Neural cell (in vitro differentiated cells): ENCODE measurements around the gene RBFOX2. TPM values are rescaled to one million over a fixed set of nuclear protein-coding genes. Genes with fewer than 3 reads are reported as not detected.

Source experiments
- H2AFZ ChIP-seq: fragments of 200-600, 300-800 bp; sonication (generic), shearing (Covaris generic); 2 replicates; pipeline ENCODE4 v1.6.0; 2014; ENCODE audit warnings: low read depth, mild to moderate bottlenecking, antibody characterized with exemption, low read length, moderate library complexity
- H3F3A ChIP-seq: fragments of 200-600 bp; shearing (Covaris generic); 2 replicates; pipeline ENCODE4 v1.6.1; 2016; ENCODE audit warnings: mild to moderate bottlenecking, moderate library complexity, mixed read lengths, antibody characterized with exemption, low read length; ENCODE audit not compliant: insufficient read depth, poor library complexity, severe bottlenecking
- H3K27ac ChIP-seq: fragments of 200-600, 300-800 bp; sonication (generic), shearing (Covaris generic); 2 replicates; pipeline ENCODE4 v1.5.1; 2014; ENCODE audit warnings: mild to moderate bottlenecking, low read length, moderate library complexity
- H3K27me3 ChIP-seq: fragments of 300-800, 200-600 bp; sonication (generic), shearing (Covaris generic); 2 replicates; pipeline ENCODE4 v1.6.0; 2014; ENCODE audit warnings: mild to moderate bottlenecking, low read depth, low read length, moderate library complexity; ENCODE audit not compliant: insufficient read depth
- H3K36me3 ChIP-seq: fragments of 300-800, 200-600 bp; sonication (generic), shearing (Covaris generic); 2 replicates; pipeline ENCODE4 v1.5.1; 2014; ENCODE audit warnings: mild to moderate bottlenecking, antibody characterized with exemption, low read length, moderate library complexity; ENCODE audit not compliant: insufficient read depth
- H3K4me2 ChIP-seq: fragments of 300-800, 200-600 bp; sonication (generic), shearing (Covaris generic); 2 replicates; pipeline ENCODE4 v1.6.0; 2014; ENCODE audit warnings: mild to moderate bottlenecking, low read length
- H3K4me3 ChIP-seq: fragments of 300-800, 200-600 bp; sonication (generic), shearing (Covaris generic); 2 replicates; pipeline ENCODE4 v1.5.1; 2014; ENCODE audit warnings: mild to moderate bottlenecking, low read length, moderate library complexity
- H3K79me2 ChIP-seq: fragments of 200-600 bp; shearing (Covaris generic); replicated peaks from 2 replicates; pipeline ENCODE4 v1.6.0; 2014; ENCODE audit warnings: mild to moderate bottlenecking, low read length, moderate library complexity; ENCODE audit not compliant: insufficient read depth
- H3K9ac ChIP-seq: fragments of 300-800, 200-600 bp; sonication (generic), shearing (Covaris generic); 2 replicates; pipeline ENCODE4 v1.6.1; 2016; ENCODE audit warnings: mild to moderate bottlenecking, low read length, mixed read lengths
- H3K9me2 ChIP-seq: fragments of 200-600 bp; shearing (Covaris generic); 2 replicates; pipeline ENCODE4 v1.6.1; 2016; ENCODE audit warnings: mild to moderate bottlenecking, low read length, mixed read lengths; ENCODE audit not compliant: insufficient read depth
- H3K9me3 ChIP-seq: fragments of 200-600, 300-800 bp; sonication (generic), shearing (Covaris generic); 2 replicates; pipeline ENCODE4 v1.6.1; 2016; ENCODE audit warnings: mild to moderate bottlenecking, mixed run types, low read length, moderate library complexity, mixed read lengths
- H4K20me1 ChIP-seq: fragments of 200-600 bp; shearing (Covaris generic); 2 replicates; pipeline ENCODE4 v1.6.1; 2016; ENCODE audit warnings: mild to moderate bottlenecking, mixed run types; ENCODE audit not compliant: insufficient read depth
- EP300 ChIP-seq: fragments of 450-650 bp; conservative IDR thresholded peaks from 2 replicates; pipeline ENCODE4 v1.6.1; 2014; ENCODE audit warnings: antibody characterized with exemption, mild to moderate bottlenecking, moderate library complexity; ENCODE audit not compliant: poor library complexity, severe bottlenecking
- EZH2 ChIP-seq: fragments of 200-600, 300-800 bp; shearing (Covaris generic), sonication (generic); IDR thresholded peaks from 2 replicates; pipeline ENCODE4 v1.6.1; 2014; ENCODE audit warnings: antibody characterized with exemption, low read length, borderline replicate concordance, mild to moderate bottlenecking; ENCODE audit not compliant: insufficient read depth, poor library complexity, severe bottlenecking
- MXI1 ChIP-seq: fragments of 450-650 bp; conservative IDR thresholded peaks from 2 replicates; pipeline ENCODE4 v1.6.1; 2014; ENCODE audit warnings: antibody characterized with exemption, mild to moderate bottlenecking; ENCODE audit not compliant: poor library complexity, severe bottlenecking
- POLR2AphosphoS5 ChIP-seq: IDR thresholded peaks from 2 replicates; pipeline ENCODE4 v1.6.1; 2012
- RAD21 ChIP-seq: fragments of 450-650 bp; conservative IDR thresholded peaks from 2 replicates; pipeline ENCODE4 v1.6.1; 2014; ENCODE audit warnings: antibody characterized with exemption, mild to moderate bottlenecking, moderate library complexity
- SMC3 ChIP-seq: fragments of 450-650 bp; conservative IDR thresholded peaks from 2 replicates; pipeline ENCODE4 v1.6.1; 2014; ENCODE audit warnings: antibody characterized with exemption, mild to moderate bottlenecking, moderate library complexity; ENCODE audit not compliant: poor library complexity
- TAF1 ChIP-seq: IDR thresholded peaks from 2 replicates; pipeline ENCODE4 v1.6.1; 2012; ENCODE audit warnings: low read depth
- polyA plus RNA-seq: library from polyadenylated mRNA; depleted of rRNA; stranded (reverse); fragments of >200 nt; gene quantifications from 2 replicates; pipeline ENCODE4 v1.2.3, GENCODE V29; 2014
- TF ChIP-seq, protein P1 (sequence below): IDR thresholded peaks from 2 replicates; pipeline ENCODE4 v1.6.1; 2012; ENCODE audit warnings: borderline replicate concordance
- TF ChIP-seq, protein P2 (sequence below): fragments of 450-650 bp; IDR thresholded peaks from 2 replicates; pipeline ENCODE4 v1.5.1; 2014; ENCODE audit warnings: antibody characterized with exemption, mild to moderate bottlenecking, moderate library complexity; ENCODE audit not compliant: poor library complexity, severe bottlenecking

Gene RBFOX2
- polyA plus RNA-seq, 1 donor from 2014 or later, result 529 TPM

DNA sequence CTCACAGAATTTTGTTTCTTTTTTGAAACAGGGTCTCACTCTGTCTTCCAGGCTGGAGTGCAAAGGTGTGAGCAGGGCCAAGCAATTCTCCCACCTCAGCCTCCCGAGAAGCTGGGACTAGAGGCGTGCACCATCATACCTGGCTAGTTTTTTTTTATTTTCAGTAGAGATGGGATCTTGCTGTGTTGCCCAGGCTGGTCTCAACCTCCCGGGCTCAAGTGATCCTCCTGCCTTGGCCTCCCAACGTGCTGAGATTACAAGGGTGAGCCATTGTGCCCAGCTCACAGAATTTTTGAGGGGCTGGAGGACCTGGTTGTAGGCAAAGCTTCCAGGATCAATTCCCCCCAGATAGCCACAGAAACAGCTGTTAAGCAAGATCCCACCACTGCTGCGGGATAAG lies 47.1 kb upstream of the RBFOX2 start:
- no peak overlapping the region for H3K4me3 ChIP-seq
- H3K27me3 ChIP-seq, result no peaks in the 10 kb centered on the region
- no peak overlapping the region for H3K27ac ChIP-seq
- H3K79me2 ChIP-seq, result no peaks in the 10 kb centered on the region
- no peak overlapping the region for H3K9ac ChIP-seq
- no peaks in the 10 kb centered on the region for H3K9me2 ChIP-seq
- H2AFZ ChIP-seq, result no peak overlapping the region
- H3K9me3 ChIP-seq, result no peaks in the 10 kb centered on the region
- no peaks in the 10 kb centered on the region for H3F3A ChIP-seq
- no peaks in the 10 kb centered on the region for H3K36me3 ChIP-seq
- H3K4me2 ChIP-seq, result no peak overlapping the region
- H4K20me1 ChIP-seq, result no peaks in the 10 kb centered on the region
- TF ChIP-seq, protein P1, sequence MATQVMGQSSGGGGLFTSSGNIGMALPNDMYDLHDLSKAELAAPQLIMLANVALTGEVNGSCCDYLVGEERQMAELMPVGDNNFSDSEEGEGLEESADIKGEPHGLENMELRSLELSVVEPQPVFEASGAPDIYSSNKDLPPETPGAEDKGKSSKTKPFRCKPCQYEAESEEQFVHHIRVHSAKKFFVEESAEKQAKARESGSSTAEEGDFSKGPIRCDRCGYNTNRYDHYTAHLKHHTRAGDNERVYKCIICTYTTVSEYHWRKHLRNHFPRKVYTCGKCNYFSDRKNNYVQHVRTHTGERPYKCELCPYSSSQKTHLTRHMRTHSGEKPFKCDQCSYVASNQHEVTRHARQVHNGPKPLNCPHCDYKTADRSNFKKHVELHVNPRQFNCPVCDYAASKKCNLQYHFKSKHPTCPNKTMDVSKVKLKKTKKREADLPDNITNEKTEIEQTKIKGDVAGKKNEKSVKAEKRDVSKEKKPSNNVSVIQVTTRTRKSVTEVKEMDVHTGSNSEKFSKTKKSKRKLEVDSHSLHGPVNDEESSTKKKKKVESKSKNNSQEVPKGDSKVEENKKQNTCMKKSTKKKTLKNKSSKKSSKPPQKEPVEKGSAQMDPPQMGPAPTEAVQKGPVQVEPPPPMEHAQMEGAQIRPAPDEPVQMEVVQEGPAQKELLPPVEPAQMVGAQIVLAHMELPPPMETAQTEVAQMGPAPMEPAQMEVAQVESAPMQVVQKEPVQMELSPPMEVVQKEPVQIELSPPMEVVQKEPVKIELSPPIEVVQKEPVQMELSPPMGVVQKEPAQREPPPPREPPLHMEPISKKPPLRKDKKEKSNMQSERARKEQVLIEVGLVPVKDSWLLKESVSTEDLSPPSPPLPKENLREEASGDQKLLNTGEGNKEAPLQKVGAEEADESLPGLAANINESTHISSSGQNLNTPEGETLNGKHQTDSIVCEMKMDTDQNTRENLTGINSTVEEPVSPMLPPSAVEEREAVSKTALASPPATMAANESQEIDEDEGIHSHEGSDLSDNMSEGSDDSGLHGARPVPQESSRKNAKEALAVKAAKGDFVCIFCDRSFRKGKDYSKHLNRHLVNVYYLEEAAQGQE, result no peak
- TF ChIP-seq MXI1 (no peak), TAF1 (no peak), EP300 (no peak), EZH2 (no peak), POLR2AphosphoS5 (no peak), SMC3 (no peak), RAD21 (no peak)
- TF ChIP-seq, protein P2, sequence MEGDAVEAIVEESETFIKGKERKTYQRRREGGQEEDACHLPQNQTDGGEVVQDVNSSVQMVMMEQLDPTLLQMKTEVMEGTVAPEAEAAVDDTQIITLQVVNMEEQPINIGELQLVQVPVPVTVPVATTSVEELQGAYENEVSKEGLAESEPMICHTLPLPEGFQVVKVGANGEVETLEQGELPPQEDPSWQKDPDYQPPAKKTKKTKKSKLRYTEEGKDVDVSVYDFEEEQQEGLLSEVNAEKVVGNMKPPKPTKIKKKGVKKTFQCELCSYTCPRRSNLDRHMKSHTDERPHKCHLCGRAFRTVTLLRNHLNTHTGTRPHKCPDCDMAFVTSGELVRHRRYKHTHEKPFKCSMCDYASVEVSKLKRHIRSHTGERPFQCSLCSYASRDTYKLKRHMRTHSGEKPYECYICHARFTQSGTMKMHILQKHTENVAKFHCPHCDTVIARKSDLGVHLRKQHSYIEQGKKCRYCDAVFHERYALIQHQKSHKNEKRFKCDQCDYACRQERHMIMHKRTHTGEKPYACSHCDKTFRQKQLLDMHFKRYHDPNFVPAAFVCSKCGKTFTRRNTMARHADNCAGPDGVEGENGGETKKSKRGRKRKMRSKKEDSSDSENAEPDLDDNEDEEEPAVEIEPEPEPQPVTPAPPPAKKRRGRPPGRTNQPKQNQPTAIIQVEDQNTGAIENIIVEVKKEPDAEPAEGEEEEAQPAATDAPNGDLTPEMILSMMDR, result no peak

DNA sequence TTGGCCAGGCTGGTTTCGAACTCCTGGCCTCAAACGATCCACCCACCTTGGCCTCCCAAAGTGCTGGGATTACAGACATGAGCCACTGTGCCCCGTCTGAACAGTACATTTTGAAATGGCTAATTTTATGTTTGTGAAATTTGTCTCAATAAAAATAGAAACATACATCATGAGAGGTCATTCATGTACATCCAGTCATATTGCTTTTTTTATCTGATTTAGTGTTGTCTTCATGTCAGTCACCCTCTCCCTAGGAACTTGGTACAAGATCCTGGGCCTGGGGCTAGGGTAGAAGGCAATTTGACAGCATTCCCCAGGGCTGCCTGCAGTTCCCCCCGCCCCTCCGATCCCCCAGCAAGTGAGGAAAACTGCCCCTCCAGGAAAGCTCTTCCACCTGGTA lies 46.6 kb upstream of the RBFOX2 start:
- Histone ChIP-seq H3K9me3 (no peaks in the 10 kb centered on the region), H3K9ac (no peak overlapping the region), H2AFZ (no peak overlapping the region), H3F3A (no peaks in the 10 kb centered on the region), H3K79me2 (no peaks in the 10 kb centered on the region), H3K27me3 (no peaks in the 10 kb centered on the region), H3K4me3 (no peak overlapping the region), H3K4me2 (no peak overlapping the region), H3K36me3 (no peaks in the 10 kb centered on the region), H4K20me1 (no peaks in the 10 kb centered on the region), H3K9me2 (no peaks in the 10 kb centered on the region), H3K27ac (no peak overlapping the region)
- no peak for TF ChIP-seq EZH2
- no peak for TF ChIP-seq MXI1
- TF ChIP-seq, protein P2, result no peak
- TF ChIP-seq TAF1, result no peak
- TF ChIP-seq RAD21, result no peak
- no peak for TF ChIP-seq SMC3
- no peak for TF ChIP-seq EP300
- TF ChIP-seq, protein P1, result no peak
- TF ChIP-seq POLR2AphosphoS5, result no peak
